SU-DHL-6 (cell line): ENCODE data around the gene ATL1.

ENCODE experiments used
- H2AFZ ChIP-seq: fragments of 200-600 bp; sonication (generic); 2 replicates; pipeline ENCODE4 v1.6.1; 2014; ENCODE audit warnings: low read depth, mild to moderate bottlenecking, moderate library complexity, mixed read lengths, antibody characterized with exemption, low read length; ENCODE audit not compliant: severe bottlenecking
- H3F3A ChIP-seq: fragments of 200-600 bp; shearing (Covaris generic); 2 replicates; pipeline ENCODE4 v1.6.0; 2016; ENCODE audit warnings: antibody characterized with exemption, mild to moderate bottlenecking; ENCODE audit not compliant: insufficient read depth
- H3K27ac ChIP-seq: fragments of 200-600 bp; sonication (generic); 2 replicates; pipeline ENCODE4 v1.5.1; 2016; ENCODE audit warnings: low read depth, mild to moderate bottlenecking, low read length, moderate library complexity, mixed read lengths
- H3K27me3 ChIP-seq: fragments of 200-600 bp; sonication (generic), shearing (Covaris generic); 2 replicates; pipeline ENCODE4 v1.6.0; 2014; ENCODE audit warnings: mild to moderate bottlenecking, low read length
- H3K36me3 ChIP-seq: fragments of 200-600 bp; sonication (generic); 2 replicates; pipeline ENCODE4 v1.6.1; 2014; ENCODE audit warnings: mild to moderate bottlenecking, low read length, mixed read lengths
- H3K4me2 ChIP-seq: fragments of 300-600, 200-600 bp; shearing (Covaris generic), sonication (generic); 2 replicates; pipeline ENCODE4 v1.6.0; 2014; ENCODE audit warnings: low read length, low read depth, mild to moderate bottlenecking; ENCODE audit not compliant: poor library complexity, severe bottlenecking
- H3K4me3 ChIP-seq: fragments of 200-600 bp; sonication (generic); 2 replicates; pipeline ENCODE4 v1.5.1; 2014; ENCODE audit warnings: antibody characterized with exemption, low read length, mild to moderate bottlenecking, mixed read lengths; ENCODE audit not compliant: insufficient read depth, poor library complexity, severe bottlenecking
- H3K79me2 ChIP-seq: fragments of 200-600 bp; sonication (generic); 2 replicates; pipeline ENCODE4 v1.6.1; 2014; ENCODE audit warnings: mild to moderate bottlenecking, low read length, moderate library complexity; ENCODE audit not compliant: insufficient read depth
- H3K9ac ChIP-seq: fragments of 200-600 bp; sonication (generic); 2 replicates; pipeline ENCODE4 v1.7.0; 2014; ENCODE audit warnings: mild to moderate bottlenecking, low read length
- H3K9me2 ChIP-seq: fragments of 200-600 bp; sonication (generic); replicated peaks from 2 replicates; pipeline ENCODE4 v1.6.1; 2014; ENCODE audit warnings: low read length; ENCODE audit not compliant: insufficient read depth
- H3K9me3 ChIP-seq: fragments of 200-600 bp; sonication (generic); 2 replicates; pipeline ENCODE4 v1.6.1; 2014; ENCODE audit warnings: low read length, mixed read lengths; ENCODE audit not compliant: insufficient read depth
- H4K20me1 ChIP-seq: fragments of 200-600 bp; sonication (generic); 2 replicates; pipeline ENCODE4 v1.6.1; 2014; ENCODE audit warnings: low read depth, mild to moderate bottlenecking, antibody characterized with exemption, low read length, moderate library complexity, mixed read lengths
- EZH2phosphoT487 ChIP-seq: fragments of 200-600 bp; sonication (generic), shearing (Covaris generic); conservative IDR thresholded peaks from 2 replicates; pipeline ENCODE4 v1.6.1; 2018; ENCODE audit warnings: mild to moderate bottlenecking, antibody characterized with exemption, low read length, moderate library complexity, mixed read lengths
- TF ChIP-seq, protein P1 (sequence below): fragments of 200-600 bp; sonication (generic); IDR thresholded peaks from one replicate; pipeline ENCODE4 v1.5.1; 2017; ENCODE audit warnings: antibody characterized with exemption, mild to moderate bottlenecking, low read length, moderate library complexity; ENCODE audit not compliant: insufficient read depth, poor library complexity, severe bottlenecking

Gene ATL1

GRCh38 chr14:50528000-50528399 lies 31.9 kb upstream of the ATL1 start:
- no peak overlapping the region for H3K4me3 ChIP-seq
- H3K27me3 ChIP-seq, result no peaks in the 10 kb centered on the region
- no peaks in the 10 kb centered on the region for H4K20me1 ChIP-seq
- H3K79me2 ChIP-seq, result peaks cover 79% of the 10 kb centered on the region
- H3K27ac ChIP-seq, result no peak overlapping the region
- no peaks in the 10 kb centered on the region for H3K9me2 ChIP-seq
- no peaks in the 10 kb centered on the region; the same call in 1 of the 2 replicates for H3K36me3 ChIP-seq
- no peak for TF ChIP-seq EZH2phosphoT487
- TF ChIP-seq, protein P1, sequence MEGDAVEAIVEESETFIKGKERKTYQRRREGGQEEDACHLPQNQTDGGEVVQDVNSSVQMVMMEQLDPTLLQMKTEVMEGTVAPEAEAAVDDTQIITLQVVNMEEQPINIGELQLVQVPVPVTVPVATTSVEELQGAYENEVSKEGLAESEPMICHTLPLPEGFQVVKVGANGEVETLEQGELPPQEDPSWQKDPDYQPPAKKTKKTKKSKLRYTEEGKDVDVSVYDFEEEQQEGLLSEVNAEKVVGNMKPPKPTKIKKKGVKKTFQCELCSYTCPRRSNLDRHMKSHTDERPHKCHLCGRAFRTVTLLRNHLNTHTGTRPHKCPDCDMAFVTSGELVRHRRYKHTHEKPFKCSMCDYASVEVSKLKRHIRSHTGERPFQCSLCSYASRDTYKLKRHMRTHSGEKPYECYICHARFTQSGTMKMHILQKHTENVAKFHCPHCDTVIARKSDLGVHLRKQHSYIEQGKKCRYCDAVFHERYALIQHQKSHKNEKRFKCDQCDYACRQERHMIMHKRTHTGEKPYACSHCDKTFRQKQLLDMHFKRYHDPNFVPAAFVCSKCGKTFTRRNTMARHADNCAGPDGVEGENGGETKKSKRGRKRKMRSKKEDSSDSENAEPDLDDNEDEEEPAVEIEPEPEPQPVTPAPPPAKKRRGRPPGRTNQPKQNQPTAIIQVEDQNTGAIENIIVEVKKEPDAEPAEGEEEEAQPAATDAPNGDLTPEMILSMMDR, result no peak
- H3K9me3 ChIP-seq, result no peaks in the 10 kb centered on the region
- no peak overlapping the region for H3K9ac ChIP-seq
- no peak overlapping the region for H3K4me2 ChIP-seq
- H2AFZ ChIP-seq, result no peak overlapping the region
- H3F3A ChIP-seq, result no peaks in the 10 kb centered on the region; the same call in 1 of the 2 replicates

DNA sequence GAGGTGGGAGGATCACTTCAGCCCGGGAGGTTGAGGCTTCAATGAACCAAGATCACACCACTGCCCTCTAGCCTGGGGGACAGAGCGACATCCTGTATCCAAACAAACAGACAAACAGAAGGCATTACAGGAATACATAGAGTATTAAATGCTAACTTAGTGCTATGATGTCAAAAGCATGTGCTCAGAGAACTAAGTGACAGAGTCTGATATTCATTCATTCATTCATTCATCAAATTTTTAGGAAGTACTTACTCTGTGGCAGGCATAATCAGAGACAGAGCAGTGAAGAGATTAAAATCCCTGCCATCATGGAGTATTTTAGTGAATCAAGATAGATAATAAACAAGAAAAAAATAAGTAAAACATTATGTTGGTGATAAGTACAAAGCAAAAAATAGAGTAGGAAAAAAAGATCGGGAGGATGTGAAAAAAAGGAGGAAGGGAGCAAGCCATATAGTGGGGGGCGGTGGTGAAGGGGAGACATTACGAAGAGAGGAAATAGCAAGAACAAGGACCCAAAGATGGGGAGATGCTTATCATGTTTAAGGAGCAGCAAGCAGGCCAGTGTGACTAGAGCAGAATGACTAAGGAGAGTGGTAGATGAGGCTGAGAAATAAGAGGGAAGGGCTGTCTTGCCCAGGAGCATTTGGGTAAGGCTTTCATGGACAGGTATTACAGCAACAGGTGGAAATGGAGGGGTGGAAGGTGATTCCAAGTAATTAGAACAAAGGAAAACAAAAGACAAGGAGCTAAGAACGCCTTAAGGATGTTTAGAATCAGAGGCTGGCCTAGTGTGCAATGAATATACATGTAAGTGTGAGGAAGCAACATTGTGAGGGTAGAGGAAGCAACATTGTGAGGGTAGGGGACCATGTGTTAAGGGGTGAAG lies 30.4 kb upstream of the ATL1 start:
- no peaks in the 10 kb centered on the region for H3K27me3 ChIP-seq
- no peak overlapping the region for H3K4me3 ChIP-seq
- no peaks in the 10 kb centered on the region for H4K20me1 ChIP-seq
- H3K79me2 ChIP-seq, result peaks cover 65% of the 10 kb centered on the region
- H3K9ac ChIP-seq, result peak overlapping the region; percentile 93; the same call in 1 of the 2 replicates
- H3K27ac ChIP-seq, result no peak overlapping the region
- H3K9me3 ChIP-seq, result no peaks in the 10 kb centered on the region
- no peaks in the 10 kb centered on the region for H3K9me2 ChIP-seq
- H3K4me2 ChIP-seq, result peak overlapping the region; percentile 96
- no peak for TF ChIP-seq EZH2phosphoT487
- TF ChIP-seq, protein P1, result no peak
- peaks cover 3% of the 10 kb centered on the region for H3F3A ChIP-seq
- H3K36me3 ChIP-seq, result no peaks in the 10 kb centered on the region; the same call in 1 of the 2 replicates
- no peak overlapping the region for H2AFZ ChIP-seq

DNA sequence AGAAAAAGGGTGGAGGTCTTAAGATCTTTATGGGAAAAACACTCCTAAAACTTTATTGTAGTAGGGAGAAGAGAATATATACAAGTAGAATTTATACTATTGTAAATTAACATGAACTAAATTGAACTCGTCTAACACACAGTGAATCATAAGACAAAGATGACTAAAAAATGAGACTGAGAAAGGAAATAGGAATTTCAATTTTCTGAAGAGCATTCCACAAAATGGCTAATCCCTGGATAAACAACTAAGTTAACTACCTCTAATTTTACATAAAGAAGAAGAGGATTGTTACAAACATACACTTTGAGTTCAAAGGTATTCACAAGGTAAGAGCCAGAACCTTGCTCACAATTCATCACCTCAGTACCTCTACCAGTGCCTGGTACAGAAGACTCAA lies 29.6 kb upstream of the ATL1 start:
- peak overlapping the region; percentile 96 for H3K4me2 ChIP-seq
- H3K9me2 ChIP-seq, result no peaks in the 10 kb centered on the region
- H3K27me3 ChIP-seq, result no peaks in the 10 kb centered on the region
- no peaks in the 10 kb centered on the region; the same call in 1 of the 2 replicates for H3K36me3 ChIP-seq
- 0 out of 2 replicates have a peak overlapping the region, but pooled peaks have one; percentile 93 for H3K9ac ChIP-seq
- no peaks in the 10 kb centered on the region for H4K20me1 ChIP-seq
- peaks cover 56% of the 10 kb centered on the region for H3K79me2 ChIP-seq
- H3K9me3 ChIP-seq, result no peaks in the 10 kb centered on the region
- no peak overlapping the region for H2AFZ ChIP-seq
- TF ChIP-seq, protein P1, result no peak
- no peak for TF ChIP-seq EZH2phosphoT487
- H3K4me3 ChIP-seq, result peak overlapping the region; percentile 77
- no peak overlapping the region for H3K27ac ChIP-seq
- H3F3A ChIP-seq, result peaks cover 3% of the 10 kb centered on the region
